SH-SY5Y (cell line): ENCODE data around the gene IQCB1.

Experiments used
- GATA2 ChIP-seq: IDR thresholded peaks from 2 replicates; pipeline ENCODE4 v1.6.1; 2011; ENCODE audit warnings: mild to moderate bottlenecking, low read depth, low read length
- GATA3 ChIP-seq: IDR thresholded peaks from 2 replicates; pipeline ENCODE4 v1.6.1; 2011; ENCODE audit warnings: low read depth, mild to moderate bottlenecking, low read length, moderate library complexity

GRCh38 chr3:121747976-121748375 is 86.9 kb downstream of the IQCB1 start:
- TF ChIP-seq GATA2 (no peak), GATA3 (no peak)
